GM12878 (cell line): ENCODE data around the gene ATG3. TPM values are rescaled to one million over a fixed set of nuclear protein-coding genes. Genes with fewer than 3 reads are reported as not detected.

Source experiments
- ASH2L ChIP-seq: fragments of 300-600, 200-600 bp; sonication (generic); IDR thresholded peaks from 2 replicates; pipeline ENCODE4 v1.6.1; 2017; ENCODE audit warnings: low read depth, mild to moderate bottlenecking, borderline replicate concordance
- CEBPB ChIP-seq, 2 experiments: fragments of 150-350 bp in 1 of 2; IDR thresholded peaks; 2 replicates each; pipeline ENCODE4 v1.6.1; 2012 to 2014; ENCODE audit warnings: low read depth in 2 of 2, low read length in 2 of 2, borderline replicate concordance in 1 of 2, inconsistent platforms in 1 of 2
- CHD1 ChIP-seq: IDR thresholded peaks from 2 replicates; pipeline ENCODE4 v1.6.1; 2012; ENCODE audit warnings: low read depth, low read length, improper control_type of control experiment
- CHD2 ChIP-seq: IDR thresholded peaks from 2 replicates; pipeline ENCODE4 v1.6.1; 2011; ENCODE audit warnings: low read depth, low read length, improper control_type of control experiment, borderline replicate concordance
- CHD4 ChIP-seq: fragments of 200-600 bp; sonication (generic); IDR thresholded peaks from 2 replicates; pipeline ENCODE4 v1.6.1; 2016; ENCODE audit warnings: mild to moderate bottlenecking
- NR2C1 ChIP-seq: fragments of 450-650 bp; IDR thresholded peaks from 2 replicates; pipeline ENCODE4 v1.6.1; 2017; ENCODE audit warnings: antibody characterized with exemption, mild to moderate bottlenecking, moderate library complexity
- PAX8 ChIP-seq: fragments of 450-650 bp; IDR thresholded peaks from 2 replicates; pipeline ENCODE4 v1.6.1; 2017; ENCODE audit warnings: mild to moderate bottlenecking, moderate library complexity
- POU2F2 ChIP-seq: IDR thresholded peaks from 3 replicates; pipeline ENCODE4 v1.6.1; 2011; ENCODE audit warnings: low read depth, mild to moderate bottlenecking, low read length, borderline replicate concordance
- ZBED1 ChIP-seq: IDR thresholded peaks from 2 replicates; pipeline ENCODE4 v1.6.1; 2016; ENCODE audit warnings: borderline replicate concordance
- polyA plus RNA-seq, 11 experiments: library from polyadenylated mRNA; depleted of rRNA in 4 of 11; unstranded in 6 of 11; stranded (reverse) in 5 of 11; fragments of >200 nt; fragmentation: Nextera tagmentation in 4 of 11; fragmentation: Illumina TruSeq in 1 of 11; extraction: Ambion mirVana in 4 of 11; extraction: Trizol in 1 of 11; gene quantifications; 1 replicate in 1 of 11; 2 replicates in 10 of 11; pipeline versions ENCODE4 v1.2.1 to v1.2.3, GENCODE V29; 2011 to 2016; ENCODE audit warnings: inconsistent platforms in 2 of 11, missing spikeins in 2 of 11, low read depth in 1 of 11
- total RNA-seq, 4 experiments: library from RNA; depleted of rRNA in 3 of 4; stranded (reverse); fragments of >200 nt in 3 of 4; fragmentation: Illumina TruSeq in 1 of 4; extraction: Trizol in 1 of 4; gene quantifications; 2 replicates each; pipeline versions ENCODE4 v1.2.1 to v1.2.3, GENCODE V29; 2013 to 2021
- TF ChIP-seq, protein P1 (sequence below): IDR thresholded peaks from 2 replicates; pipeline ENCODE4 v1.6.1; 2012; ENCODE audit warnings: low read length, inconsistent platforms
- TF ChIP-seq, protein P2 (sequence below): fragments of 450-650 bp; IDR thresholded peaks from 2 replicates; pipeline ENCODE4 v1.6.1; 2018; ENCODE audit warnings: mild to moderate bottlenecking, low read depth, moderate library complexity; ENCODE audit not compliant: partially characterized antibody
- TF ChIP-seq, protein P3 (sequence below): IDR thresholded peaks from 2 replicates; pipeline ENCODE4 v1.6.1; 2012; ENCODE audit warnings: low read depth, low read length, improper control_type of control experiment
- TF ChIP-seq, protein P4 (sequence below): fragments of 450-650 bp; IDR thresholded peaks from 2 replicates; pipeline ENCODE4 v1.6.1; 2016; ENCODE audit warnings: mild to moderate bottlenecking
- TF ChIP-seq, protein P5 (sequence below): fragments of 450-650 bp; IDR thresholded peaks from 2 replicates; pipeline ENCODE4 v1.6.1; 2017; ENCODE audit warnings: mild to moderate bottlenecking, moderate library complexity
- TF ChIP-seq, protein P6 (sequence below): IDR thresholded peaks from 2 replicates; pipeline ENCODE4 v1.6.1; 2011; ENCODE audit warnings: low read depth, low read length, improper control_type of control experiment, borderline replicate concordance

Gene ATG3
- total and polyA plus RNA-seq, 10 of the 15 experiments (the other 5 are each of a cell fraction or from before 2014, with no cell fraction given), result 49.8 to 97.0 (median 63.6) TPM

DNA sequence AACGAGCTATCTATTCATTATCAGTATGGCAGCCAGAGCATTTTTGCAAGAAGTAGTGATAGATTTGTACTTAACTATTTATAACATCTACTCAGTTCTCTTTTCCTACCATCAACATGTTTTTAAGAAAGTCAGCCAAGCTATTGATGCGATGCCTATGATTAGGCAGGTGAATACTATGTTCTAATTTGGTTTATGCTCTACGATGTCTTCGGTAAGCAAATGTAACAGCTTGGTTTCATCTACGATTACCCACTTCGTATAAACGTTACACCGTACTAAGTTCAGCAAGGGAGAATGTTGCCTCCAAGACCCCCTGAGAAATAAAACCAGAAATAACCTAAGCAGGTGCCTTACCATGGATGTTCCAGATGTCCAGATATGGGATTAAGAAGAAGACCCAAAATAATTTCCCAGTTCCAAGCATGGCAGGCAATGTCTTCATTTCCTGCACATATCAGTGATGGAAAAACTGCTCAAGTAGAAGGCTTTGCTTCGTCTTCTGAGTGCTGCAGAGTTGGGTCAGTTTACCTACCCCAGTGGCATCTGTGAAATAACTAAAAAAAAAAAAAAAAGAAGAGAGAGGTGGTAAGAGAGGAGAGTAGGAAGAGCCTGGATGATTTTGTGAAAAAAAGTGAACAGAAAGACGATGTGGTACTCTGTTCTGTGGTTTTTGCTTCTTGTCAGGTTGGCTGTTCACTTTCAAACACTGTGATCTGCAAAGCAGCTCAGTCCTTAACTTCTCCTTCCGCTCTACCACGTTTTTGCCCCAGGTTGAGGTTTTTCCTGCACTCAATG is 62.6 kb downstream of the ATG3 start, which contains the start of gene BTLA (continued):
- TF ChIP-seq, protein P1, sequence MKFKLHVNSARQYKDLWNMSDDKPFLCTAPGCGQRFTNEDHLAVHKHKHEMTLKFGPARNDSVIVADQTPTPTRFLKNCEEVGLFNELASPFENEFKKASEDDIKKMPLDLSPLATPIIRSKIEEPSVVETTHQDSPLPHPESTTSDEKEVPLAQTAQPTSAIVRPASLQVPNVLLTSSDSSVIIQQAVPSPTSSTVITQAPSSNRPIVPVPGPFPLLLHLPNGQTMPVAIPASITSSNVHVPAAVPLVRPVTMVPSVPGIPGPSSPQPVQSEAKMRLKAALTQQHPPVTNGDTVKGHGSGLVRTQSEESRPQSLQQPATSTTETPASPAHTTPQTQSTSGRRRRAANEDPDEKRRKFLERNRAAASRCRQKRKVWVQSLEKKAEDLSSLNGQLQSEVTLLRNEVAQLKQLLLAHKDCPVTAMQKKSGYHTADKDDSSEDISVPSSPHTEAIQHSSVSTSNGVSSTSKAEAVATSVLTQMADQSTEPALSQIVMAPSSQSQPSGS, result peak; percentile 41; the same call in 1 of the 2 replicates
- TF ChIP-seq CHD4 (no peak), CEBPB (IDR thresholded peaks at IDR 0.05; ENCODE audit: borderline replicate concordance in 1 of 2, low read depth in 2 of 2, low read length in 2 of 2) (no peak; a peak in 1 of 4 replicates), ZBED1 (no peak; the same call in 1 of the 2 replicates), POU2F2 (0 out of 3 replicates have a peak, but pooled peaks have one; percentile 33), PAX8 (no peak), NR2C1 (no peak), ASH2L (0 out of 2 replicates have a peak, but pooled peaks have one; percentile 48), CHD1 (0 out of 2 replicates have a peak, but pooled peaks have one; percentile 19), CHD2 (no peak)
- TF ChIP-seq, protein P2, sequence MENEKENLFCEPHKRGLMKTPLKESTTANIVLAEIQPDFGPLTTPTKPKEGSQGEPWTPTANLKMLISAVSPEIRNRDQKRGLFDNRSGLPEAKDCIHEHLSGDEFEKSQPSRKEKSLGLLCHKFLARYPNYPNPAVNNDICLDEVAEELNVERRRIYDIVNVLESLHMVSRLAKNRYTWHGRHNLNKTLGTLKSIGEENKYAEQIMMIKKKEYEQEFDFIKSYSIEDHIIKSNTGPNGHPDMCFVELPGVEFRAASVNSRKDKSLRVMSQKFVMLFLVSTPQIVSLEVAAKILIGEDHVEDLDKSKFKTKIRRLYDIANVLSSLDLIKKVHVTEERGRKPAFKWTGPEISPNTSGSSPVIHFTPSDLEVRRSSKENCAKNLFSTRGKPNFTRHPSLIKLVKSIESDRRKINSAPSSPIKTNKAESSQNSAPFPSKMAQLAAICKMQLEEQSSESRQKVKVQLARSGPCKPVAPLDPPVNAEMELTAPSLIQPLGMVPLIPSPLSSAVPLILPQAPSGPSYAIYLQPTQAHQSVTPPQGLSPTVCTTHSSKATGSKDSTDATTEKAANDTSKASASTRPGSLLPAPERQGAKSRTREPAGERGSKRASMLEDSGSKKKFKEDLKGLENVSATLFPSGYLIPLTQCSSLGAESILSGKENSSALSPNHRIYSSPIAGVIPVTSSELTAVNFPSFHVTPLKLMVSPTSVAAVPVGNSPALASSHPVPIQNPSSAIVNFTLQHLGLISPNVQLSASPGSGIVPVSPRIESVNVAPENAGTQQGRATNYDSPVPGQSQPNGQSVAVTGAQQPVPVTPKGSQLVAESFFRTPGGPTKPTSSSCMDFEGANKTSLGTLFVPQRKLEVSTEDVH, result no peak
- TF ChIP-seq, protein P3, sequence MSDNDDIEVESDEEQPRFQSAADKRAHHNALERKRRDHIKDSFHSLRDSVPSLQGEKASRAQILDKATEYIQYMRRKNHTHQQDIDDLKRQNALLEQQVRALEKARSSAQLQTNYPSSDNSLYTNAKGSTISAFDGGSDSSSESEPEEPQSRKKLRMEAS, result no peak
- TF ChIP-seq, protein P4, sequence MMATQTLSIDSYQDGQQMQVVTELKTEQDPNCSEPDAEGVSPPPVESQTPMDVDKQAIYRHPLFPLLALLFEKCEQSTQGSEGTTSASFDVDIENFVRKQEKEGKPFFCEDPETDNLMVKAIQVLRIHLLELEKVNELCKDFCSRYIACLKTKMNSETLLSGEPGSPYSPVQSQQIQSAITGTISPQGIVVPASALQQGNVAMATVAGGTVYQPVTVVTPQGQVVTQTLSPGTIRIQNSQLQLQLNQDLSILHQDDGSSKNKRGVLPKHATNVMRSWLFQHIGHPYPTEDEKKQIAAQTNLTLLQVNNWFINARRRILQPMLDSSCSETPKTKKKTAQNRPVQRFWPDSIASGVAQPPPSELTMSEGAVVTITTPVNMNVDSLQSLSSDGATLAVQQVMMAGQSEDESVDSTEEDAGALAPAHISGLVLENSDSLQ, result no peak
- TF ChIP-seq, protein P5, sequence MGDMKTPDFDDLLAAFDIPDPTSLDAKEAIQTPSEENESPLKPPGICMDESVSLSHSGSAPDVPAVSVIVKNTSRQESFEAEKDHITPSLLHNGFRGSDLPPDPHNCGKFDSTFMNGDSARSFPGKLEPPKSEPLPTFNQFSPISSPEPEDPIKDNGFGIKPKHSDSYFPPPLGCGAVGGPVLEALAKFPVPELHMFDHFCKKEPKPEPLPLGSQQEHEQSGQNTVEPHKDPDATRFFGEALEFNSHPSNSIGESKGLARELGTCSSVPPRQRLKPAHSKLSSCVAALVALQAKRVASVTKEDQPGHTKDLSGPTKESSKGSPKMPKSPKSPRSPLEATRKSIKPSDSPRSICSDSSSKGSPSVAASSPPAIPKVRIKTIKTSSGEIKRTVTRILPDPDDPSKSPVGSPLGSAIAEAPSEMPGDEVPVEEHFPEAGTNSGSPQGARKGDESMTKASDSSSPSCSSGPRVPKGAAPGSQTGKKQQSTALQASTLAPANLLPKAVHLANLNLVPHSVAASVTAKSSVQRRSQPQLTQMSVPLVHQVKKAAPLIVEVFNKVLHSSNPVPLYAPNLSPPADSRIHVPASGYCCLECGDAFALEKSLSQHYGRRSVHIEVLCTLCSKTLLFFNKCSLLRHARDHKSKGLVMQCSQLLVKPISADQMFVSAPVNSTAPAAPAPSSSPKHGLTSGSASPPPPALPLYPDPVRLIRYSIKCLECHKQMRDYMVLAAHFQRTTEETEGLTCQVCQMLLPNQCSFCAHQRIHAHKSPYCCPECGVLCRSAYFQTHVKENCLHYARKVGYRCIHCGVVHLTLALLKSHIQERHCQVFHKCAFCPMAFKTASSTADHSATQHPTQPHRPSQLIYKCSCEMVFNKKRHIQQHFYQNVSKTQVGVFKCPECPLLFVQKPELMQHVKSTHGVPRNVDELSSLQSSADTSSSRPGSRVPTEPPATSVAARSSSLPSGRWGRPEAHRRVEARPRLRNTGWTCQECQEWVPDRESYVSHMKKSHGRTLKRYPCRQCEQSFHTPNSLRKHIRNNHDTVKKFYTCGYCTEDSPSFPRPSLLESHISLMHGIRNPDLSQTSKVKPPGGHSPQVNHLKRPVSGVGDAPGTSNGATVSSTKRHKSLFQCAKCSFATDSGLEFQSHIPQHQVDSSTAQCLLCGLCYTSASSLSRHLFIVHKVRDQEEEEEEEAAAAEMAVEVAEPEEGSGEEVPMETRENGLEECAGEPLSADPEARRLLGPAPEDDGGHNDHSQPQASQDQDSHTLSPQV, result no peak
- TF ChIP-seq, protein P6, sequence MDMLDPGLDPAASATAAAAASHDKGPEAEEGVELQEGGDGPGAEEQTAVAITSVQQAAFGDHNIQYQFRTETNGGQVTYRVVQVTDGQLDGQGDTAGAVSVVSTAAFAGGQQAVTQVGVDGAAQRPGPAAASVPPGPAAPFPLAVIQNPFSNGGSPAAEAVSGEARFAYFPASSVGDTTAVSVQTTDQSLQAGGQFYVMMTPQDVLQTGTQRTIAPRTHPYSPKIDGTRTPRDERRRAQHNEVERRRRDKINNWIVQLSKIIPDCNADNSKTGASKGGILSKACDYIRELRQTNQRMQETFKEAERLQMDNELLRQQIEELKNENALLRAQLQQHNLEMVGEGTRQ, result no peak
